Stimulated activated naive CD4-positive, alpha-beta T cell (primary cell): ENCODE results near the gene ARNT2.

ENCODE experiments used
- DNase-seq, 6 experiments: peaks; one replicate each; lab custom pipeline; 2025; lab: John Stamatoyannopoulos, UW

The ARNT2 gene

GRCh38 chr15:80411788-80412288 lies 7.7 kb downstream of the ARNT2 start:
- DNase-seq, result no peak

- no peak for DNase-seq
These were observed 10.6 kb downstream of the ARNT2 start for GRCh38 chr15:80414546-80415357.

GRCh38 chr15:80415358-80415670 lies 11.1 kb downstream of the ARNT2 start:
- no peak for DNase-seq

- no peak for DNase-seq
These were observed 12.5 kb downstream of the ARNT2 start for GRCh38 chr15:80416702-80417101.

- no peak for DNase-seq
These were observed 14.8 kb downstream of the ARNT2 start for GRCh38 chr15:80418892-80419537.

GRCh38 chr15:80419546-80419945 lies 15.4 kb downstream of the ARNT2 start:
- no peak for DNase-seq

GRCh38 chr15:80420658-80421057 lies 16.5 kb downstream of the ARNT2 start:
- no peak for DNase-seq

GRCh38 chr15:80423215-80423614 lies 19.0 kb downstream of the ARNT2 start:
- no peak for DNase-seq

GRCh38 chr15:80424381-80424780 lies 20.2 kb downstream of the ARNT2 start:
- DNase-seq, result no peak

GRCh38 chr15:80426316-80426715 lies 22.1 kb downstream of the ARNT2 start:
- DNase-seq, result no peak

GRCh38 chr15:80429964-80430363 lies 25.8 kb downstream of the ARNT2 start:
- no peak for DNase-seq

GRCh38 chr15:80431635-80432344 lies 27.6 kb downstream of the ARNT2 start:
- no peak for DNase-seq

- no peak for DNase-seq
These were observed 28.1 kb downstream of the ARNT2 start for GRCh38 chr15:80432345-80432702.

- no peak for DNase-seq
These were observed 29.7 kb downstream of the ARNT2 start for GRCh38 chr15:80433836-80434235.

GRCh38 chr15:80434926-80435720 lies 30.9 kb downstream of the ARNT2 start:
- DNase-seq, result no peak

GRCh38 chr15:80436511-80437307 lies 32.5 kb downstream of the ARNT2 start:
- DNase-seq, result no peak

GRCh38 chr15:80437334-80437891 lies 33.2 kb downstream of the ARNT2 start:
- no peak for DNase-seq

GRCh38 chr15:80439140-80439539 lies 35.0 kb downstream of the ARNT2 start:
- DNase-seq, result no peak

GRCh38 chr15:80440024-80440423 lies 35.8 kb downstream of the ARNT2 start:
- no peak for DNase-seq

GRCh38 chr15:80441041-80441440 lies 36.9 kb downstream of the ARNT2 start:
- DNase-seq, result no peak

- DNase-seq, result no peak
These were observed 37.5 kb downstream of the ARNT2 start for GRCh38 chr15:80441714-80442113.
